ENCODE data around the gene AAMDC.
"Not testable (repeated sequence)": the region's sequence is repeated elsewhere in the genome, so short reads cannot be mapped to it uniquely, and the experiment has no call there.

AAMDC gene

DNA sequence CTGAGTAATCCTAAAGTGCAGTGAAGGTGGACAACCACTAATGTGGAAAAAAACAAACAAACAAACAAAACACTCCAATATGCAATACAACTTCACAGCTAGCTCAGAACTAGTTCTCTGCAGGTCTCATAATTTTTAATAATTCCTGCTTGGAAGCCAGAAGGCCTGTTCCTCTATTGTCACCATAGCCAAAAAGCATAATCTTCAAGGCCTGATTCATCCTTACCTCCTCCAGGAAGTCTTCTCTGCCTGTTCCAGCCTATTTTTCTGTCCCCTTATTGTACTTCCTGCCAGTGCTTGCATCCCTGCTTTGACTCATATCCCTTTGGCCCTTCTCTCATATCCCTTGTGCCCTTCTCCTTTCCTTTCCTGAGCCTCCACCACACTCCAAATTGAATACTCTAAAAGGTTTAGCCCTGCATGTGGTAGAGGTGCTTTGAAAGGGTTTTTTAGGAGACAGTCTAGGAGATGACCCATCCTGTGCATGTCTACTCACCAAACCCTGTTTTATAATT is 69.2 kb downstream of the AAMDC start:
- not testable (repeated sequence) for DNase-seq

DNA sequence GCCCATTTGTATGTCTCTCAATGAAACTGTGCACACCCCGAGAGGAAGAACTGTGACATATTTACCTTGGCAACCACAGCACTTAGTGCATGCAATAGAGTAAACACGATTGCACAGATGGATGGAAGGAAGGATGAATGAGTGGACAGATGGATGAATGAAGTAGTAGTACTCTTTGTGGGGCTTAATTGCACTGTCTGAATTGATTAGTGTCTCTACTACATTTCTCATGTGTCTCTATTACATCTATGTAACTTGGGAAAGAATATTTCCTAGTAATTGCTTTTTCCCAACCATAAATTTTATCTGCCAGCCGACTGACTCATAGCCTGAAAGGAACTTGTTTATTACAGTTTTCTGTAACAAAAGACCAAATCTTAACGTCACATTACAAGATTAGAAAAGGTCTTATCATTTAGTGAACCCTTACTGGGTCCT is 69.7 kb downstream of the AAMDC start:
- DNase-seq, result not testable (repeated sequence)

DNA sequence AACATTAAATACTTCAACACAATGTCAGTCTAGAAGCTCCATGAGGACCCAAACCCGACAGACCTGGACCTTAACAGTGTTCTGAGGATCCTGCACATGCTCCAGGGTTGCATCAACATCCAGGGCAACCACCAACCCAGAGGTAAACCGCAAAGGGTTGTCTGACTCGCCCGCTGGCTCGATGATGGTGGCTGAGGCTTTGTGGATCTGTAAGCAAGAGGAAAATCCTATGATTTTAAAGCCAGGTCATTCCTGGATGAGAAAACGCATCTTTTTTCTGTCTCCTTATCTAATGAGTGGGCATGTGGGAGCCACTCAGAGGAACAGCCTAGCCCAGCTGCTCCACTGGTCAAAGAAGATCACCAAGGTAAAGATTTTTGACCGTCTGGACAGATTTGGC is 70.3 kb downstream of the AAMDC start:
- DNase-seq, result not testable (repeated sequence)

DNA sequence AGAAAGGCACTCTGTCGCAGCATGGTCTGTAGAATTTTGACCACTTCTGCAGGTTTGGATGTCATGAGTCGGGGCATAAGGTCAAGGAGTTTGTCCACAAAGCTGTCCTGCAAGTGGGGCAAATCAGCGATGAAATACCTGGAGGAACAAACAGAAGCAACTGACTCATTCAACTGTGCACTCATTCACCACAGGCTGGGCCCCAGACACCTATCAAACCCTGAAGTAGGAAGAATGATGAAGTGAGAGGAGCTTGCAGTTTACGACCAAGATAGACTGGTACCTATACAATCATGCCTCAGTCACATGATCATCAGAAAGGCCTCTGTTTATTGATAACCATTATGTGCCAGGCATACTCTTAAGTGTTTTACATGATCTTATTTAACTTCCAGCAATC is 70.8 kb downstream of the AAMDC start:
- DNase-seq, result not testable (repeated sequence)

DNA sequence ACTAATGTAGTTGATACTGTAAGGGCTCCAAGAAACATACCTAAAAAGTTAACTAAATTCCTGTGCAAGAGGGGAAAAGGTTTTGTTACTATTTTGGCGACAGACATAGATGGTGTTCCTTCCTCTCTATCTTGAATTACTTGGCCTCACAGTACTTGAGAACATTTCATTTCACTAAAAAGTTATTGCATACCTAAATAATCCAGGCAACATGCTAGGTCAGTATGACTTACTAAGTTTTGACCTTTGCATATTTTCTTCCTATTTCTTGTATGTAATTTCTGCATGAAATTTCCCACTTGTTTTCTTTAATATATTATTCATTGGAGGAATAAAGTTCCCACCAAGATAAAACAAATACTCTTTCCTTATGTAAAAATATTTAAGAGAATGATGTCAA is 74.0 kb downstream of the AAMDC start:
- DNase-seq, result not testable (repeated sequence)

DNA sequence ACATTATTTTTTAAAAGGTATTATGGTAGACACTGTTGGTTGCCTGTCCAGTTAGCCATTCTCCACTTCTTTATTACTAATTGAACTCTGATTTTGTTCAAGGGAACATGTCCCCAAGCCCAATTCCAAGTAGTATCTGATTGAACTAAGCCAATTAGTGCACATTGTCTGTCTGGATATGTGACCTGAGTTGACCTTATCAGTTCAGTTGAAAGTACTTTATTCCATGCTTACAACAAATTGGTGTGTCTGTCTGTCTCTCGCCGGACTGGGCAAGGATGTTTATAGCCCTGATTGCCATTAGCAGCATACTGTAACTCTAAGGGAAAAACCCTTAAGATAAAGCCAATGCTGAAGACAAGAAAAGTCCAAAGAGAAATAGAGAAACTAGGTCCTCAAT is 87.9 kb downstream of the AAMDC start:
- no peak for DNase-seq

DNA sequence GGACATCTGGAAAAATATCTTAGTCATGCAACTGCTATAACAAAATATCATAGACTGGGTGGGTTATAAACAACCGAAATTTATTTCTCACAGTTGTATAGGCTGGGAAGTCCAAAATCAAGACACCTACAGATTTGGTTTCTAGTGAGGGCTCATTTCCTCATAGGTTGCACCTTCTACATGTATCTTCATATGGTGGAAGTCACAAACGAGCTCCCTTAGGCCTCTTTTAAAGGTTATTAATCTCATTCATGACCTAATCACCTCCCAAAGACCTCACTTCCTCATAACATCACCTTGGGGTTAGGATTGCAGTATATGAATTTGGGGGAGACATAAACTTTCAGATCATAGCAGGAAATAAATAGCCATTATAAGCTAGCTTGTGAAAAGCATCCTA is 88.3 kb downstream of the AAMDC start:
- DNase-seq, result no peak

DNA sequence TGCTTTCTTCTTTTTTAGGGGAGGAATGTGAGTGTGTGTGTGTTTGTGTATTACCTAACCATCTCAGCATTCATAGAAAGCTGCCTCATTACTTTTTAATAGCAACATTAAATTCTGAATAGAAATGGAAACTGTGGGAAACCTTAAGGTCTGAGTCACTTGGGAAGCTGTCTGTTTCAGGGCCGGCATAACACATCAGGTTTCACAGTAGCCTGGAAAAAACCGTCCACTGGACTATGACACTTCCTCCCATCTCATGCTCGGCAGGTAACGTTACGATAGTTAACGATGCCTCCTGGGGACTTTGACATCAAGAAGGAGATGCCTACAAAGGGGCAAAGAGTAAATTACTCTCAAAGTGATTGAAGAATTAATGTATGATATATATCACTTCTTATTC is 89.9 kb downstream of the AAMDC start:
- DNase-seq, result not testable (repeated sequence)

DNA sequence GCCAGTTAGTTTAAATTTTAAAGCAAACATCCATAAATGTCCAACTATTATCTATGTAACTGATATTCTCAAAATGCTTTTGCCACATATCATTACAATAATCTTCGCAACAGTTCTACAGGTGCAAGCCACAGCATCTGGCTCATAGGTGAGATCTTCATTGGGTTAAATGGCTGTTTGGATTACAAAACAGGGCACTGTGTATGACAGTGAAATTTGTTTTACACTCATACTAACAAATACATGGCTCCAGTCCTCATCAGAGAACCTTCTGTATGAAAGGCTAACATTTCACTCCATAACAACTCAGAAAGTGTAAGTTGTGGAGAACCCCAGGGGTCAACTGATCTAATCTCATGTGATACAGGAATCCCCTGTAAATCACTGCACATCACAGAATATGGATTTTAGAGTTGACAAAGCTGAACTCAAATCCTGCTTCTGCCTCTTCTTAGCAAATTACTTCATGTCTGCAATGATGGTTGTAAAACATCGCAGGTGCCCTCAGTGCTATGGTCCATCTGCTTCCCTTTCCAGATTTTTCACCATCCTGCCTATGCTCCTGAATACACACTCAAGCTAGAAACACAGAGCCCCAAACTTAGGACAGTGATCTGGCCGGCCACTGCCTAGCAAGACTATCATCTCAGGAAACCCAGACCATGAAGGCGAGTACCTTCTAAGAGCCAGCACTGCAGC is 92.8 kb downstream of the AAMDC start:
- not testable (repeated sequence) for DNase-seq

DNA sequence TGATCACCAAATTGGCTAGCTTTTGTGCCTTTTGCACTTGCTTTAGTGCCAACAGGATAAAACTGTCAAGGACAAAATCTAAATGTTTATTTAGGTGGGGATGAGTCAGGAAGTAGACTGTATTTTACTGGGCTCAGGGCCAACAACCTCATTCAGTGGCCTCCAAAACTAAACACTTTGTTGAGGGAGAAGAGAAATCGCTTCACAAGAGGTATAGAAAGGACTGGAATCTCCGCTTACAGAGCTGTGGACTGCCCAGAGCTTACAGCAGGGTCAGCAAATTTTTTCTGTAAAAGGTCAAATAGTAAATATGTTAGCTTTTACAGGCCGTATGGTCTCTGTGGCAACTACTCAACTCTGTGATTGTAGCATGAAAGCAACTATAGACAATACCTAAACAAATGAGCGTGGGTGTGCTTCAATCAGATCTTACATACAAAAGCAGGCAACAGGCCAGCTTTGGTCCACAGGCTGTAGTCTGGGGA is 93.4 kb downstream of the AAMDC start:
- not testable (repeated sequence) for DNase-seq

DNA sequence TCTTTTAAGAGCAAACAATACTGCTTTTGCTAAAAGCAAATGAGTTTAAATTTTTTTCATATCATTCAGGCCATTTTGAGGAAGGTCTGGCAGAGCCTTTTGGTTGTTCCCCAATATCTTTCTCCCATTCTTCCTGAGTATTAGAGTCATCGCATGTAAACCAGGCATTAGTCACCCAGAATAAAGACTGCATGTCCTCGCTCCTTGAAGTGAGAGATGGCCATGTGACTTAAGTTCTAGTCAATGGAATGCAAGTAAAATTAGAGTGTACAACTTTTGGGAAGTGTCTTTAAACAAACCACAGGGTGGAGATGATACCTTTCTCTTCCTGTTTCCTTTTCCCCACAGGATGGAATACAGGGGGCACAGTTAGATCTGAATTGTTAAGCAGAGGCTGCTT is 96.8 kb downstream of the AAMDC start:
- DNase-seq, result not testable (repeated sequence)
